ENCODE results near the gene MYF5. TPM values are rescaled to one million over a fixed set of nuclear protein-coding genes. Genes with fewer than 3 reads are reported as not detected.

The MYF5 gene
- total RNA-seq, 1 experiment from 2014 or later, result not detected

DNA sequence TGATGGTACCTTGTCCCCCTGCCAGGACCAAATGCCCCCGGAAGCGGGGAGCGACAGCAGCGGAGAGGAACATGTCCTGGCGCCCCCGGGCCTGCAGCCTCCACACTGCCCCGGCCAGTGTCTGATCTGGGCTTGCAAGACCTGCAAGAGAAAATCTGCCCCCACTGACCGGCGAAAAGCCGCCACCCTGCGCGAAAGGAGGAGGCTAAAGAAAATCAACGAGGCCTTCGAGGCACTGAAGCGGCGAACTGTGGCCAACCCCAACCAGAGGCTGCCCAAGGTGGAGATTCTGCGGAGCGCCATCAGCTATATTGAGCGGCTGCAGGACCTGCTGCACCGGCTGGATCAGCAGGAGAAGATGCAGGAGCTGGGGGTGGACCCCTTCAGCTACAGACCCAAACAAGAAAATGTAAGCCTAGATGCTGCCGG is 8.9 kb upstream of the MYF5 start (continued):
- TF ChIP-seq, protein P1, sequence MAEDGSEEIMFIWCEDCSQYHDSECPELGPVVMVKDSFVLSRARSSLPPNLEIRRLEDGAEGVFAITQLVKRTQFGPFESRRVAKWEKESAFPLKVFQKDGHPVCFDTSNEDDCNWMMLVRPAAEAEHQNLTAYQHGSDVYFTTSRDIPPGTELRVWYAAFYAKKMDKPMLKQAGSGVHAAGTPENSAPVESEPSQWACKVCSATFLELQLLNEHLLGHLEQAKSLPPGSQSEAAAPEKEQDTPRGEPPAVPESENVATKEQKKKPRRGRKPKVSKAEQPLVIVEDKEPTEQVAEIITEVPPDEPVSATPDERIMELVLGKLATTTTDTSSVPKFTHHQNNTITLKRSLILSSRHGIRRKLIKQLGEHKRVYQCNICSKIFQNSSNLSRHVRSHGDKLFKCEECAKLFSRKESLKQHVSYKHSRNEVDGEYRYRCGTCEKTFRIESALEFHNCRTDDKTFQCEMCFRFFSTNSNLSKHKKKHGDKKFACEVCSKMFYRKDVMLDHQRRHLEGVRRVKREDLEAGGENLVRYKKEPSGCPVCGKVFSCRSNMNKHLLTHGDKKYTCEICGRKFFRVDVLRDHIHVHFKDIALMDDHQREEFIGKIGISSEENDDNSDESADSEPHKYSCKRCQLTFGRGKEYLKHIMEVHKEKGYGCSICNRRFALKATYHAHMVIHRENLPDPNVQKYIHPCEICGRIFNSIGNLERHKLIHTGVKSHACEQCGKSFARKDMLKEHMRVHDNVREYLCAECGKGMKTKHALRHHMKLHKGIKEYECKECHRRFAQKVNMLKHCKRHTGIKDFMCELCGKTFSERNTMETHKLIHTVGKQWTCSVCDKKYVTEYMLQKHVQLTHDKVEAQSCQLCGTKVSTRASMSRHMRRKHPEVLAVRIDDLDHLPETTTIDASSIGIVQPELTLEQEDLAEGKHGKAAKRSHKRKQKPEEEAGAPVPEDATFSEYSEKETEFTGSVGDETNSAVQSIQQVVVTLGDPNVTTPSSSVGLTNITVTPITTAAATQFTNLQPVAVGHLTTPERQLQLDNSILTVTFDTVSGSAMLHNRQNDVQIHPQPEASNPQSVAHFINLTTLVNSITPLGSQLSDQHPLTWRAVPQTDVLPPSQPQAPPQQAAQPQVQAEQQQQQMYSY (CRISPR knock-in tag; IDR thresholded peaks at IDR 0.05), result no peak
- no peak for TF ChIP-seq NFE2L1 (CRISPR knock-in tag; IDR thresholded peaks at IDR 0.05)

DNA sequence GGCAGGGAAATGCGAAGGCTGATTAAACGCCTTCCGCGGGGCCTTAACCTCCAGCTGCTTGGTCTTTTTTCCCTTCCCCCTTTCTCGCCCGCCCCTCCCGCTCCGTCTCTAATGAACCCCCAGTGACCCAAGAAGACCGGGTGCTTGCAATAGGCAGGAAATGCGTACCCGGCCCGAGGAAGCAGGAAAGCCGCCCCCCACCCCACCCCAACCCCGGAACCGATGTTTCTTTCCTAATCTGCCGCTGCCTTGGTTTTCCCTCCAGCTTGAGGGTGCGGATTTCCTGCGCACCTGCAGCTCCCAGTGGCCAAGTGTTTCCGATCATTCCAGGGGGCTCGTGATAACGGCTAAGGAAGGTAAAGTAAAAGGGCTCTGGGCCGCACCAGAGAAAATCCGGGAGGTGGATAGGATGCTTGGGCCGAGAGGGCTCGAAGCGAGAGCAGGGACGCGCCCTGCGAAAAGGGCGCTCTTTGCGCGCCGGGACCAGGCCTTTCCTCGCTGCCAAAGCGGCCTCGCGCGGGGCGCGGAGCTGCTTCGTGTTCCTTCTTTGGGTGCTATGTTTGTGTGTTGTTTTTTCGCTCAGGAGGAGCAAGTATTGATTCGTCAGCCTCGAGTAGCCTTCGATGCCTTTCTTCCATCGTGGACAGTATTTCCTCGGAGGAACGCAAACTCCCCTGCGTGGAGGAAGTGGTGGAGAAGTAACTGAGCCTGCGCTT is 8.3 kb upstream of the MYF5 start:
- ATAC-seq (peak; percentile 70), DNase-seq (ENCODE audit: low spot score) (peak; percentile 68)
- peak overlapping the region; percentile 72 for H3K4me3 Mint-ChIP-seq
- ChIA-PET POLR2A (no interaction called here), CTCF (interaction anchor here (0.7 to 1.7 kb wide), 7 partner anchors 9 to 621 kb away, joined by 3 to 14 read pairs (median 4); no protein-coding TSS in a partner anchor)
- no peak overlapping the region for H3K27ac Mint-ChIP-seq
- H3K27me3 Mint-ChIP-seq (ENCODE audit: low read depth), result peaks cover 98% of the 10 kb centered on the region
- H3K36me3 Mint-ChIP-seq, result no peaks in the 10 kb centered on the region
- TF ChIP-seq, protein P2, sequence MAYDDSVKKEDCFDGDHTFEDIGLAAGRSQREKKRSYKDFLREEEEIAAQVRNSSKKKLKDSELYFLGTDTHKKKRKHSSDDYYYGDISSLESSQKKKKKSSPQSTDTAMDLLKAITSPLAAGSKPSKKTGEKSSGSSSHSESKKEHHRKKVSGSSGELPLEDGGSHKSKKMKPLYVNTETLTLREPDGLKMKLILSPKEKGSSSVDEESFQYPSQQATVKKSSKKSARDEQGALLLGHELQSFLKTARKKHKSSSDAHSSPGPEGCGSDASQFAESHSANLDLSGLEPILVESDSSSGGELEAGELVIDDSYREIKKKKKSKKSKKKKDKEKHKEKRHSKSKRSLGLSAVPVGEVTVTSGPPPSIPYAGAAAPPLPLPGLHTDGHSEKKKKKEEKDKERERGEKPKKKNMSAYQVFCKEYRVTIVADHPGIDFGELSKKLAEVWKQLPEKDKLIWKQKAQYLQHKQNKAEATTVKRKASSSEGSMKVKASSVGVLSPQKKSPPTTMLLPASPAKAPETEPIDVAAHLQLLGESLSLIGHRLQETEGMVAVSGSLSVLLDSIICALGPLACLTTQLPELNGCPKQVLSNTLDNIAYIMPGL (CRISPR knock-in tag; IDR thresholded peaks at IDR 0.05), result peak; percentile 40; the same call in 1 of the 2 replicates
- TF ChIP-seq ETV6 (CRISPR knock-in tag; IDR thresholded peaks at IDR 0.05), result peak; percentile 96
- no peak for TF ChIP-seq GTF2I (CRISPR knock-in tag; conservative IDR thresholded peaks at IDR 0.05)
- peaks cover 56% of the 10 kb centered on the region for H3K4me1 Mint-ChIP-seq
- H3K9me3 Mint-ChIP-seq, result no peaks in the 10 kb centered on the region

DNA sequence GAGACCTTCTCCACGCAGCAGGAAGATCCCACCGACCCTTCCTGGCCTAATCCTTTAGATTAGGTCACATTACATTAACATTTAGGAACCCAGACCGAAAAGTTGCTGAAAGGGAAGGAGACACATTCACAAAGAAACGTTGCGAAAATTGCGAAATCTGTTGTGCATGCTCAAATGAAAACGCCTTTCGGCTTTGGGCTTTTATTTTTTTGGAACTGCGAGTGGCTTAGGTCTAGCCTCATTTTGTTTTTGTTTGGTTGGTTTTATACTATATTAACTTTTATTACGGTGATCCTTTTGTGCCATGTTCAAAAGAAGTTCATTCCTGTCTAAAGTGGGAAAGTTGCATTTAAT is 7.8 kb upstream of the MYF5 start:
- no peaks in the 10 kb centered on the region for H3K36me3 Mint-ChIP-seq
- peak overlapping the region; percentile 72 for H3K4me3 Mint-ChIP-seq
- ChIA-PET CTCF (interaction anchor here (0.7 to 1.2 kb wide), 2 partner anchors 226 to 620 kb away, joined by 4 read pairs; no protein-coding TSS in a partner anchor), POLR2A (no interaction called here)
- no peaks in the 10 kb centered on the region for H3K9me3 Mint-ChIP-seq
- ATAC-seq (no peak), DNase-seq (ENCODE audit: low spot score) (no peak)
- H3K27me3 Mint-ChIP-seq (ENCODE audit: low read depth), result peaks cover 98% of the 10 kb centered on the region
- peaks cover 56% of the 10 kb centered on the region for H3K4me1 Mint-ChIP-seq
- no peak overlapping the region for H3K27ac Mint-ChIP-seq
- TF ChIP-seq, protein P3, sequence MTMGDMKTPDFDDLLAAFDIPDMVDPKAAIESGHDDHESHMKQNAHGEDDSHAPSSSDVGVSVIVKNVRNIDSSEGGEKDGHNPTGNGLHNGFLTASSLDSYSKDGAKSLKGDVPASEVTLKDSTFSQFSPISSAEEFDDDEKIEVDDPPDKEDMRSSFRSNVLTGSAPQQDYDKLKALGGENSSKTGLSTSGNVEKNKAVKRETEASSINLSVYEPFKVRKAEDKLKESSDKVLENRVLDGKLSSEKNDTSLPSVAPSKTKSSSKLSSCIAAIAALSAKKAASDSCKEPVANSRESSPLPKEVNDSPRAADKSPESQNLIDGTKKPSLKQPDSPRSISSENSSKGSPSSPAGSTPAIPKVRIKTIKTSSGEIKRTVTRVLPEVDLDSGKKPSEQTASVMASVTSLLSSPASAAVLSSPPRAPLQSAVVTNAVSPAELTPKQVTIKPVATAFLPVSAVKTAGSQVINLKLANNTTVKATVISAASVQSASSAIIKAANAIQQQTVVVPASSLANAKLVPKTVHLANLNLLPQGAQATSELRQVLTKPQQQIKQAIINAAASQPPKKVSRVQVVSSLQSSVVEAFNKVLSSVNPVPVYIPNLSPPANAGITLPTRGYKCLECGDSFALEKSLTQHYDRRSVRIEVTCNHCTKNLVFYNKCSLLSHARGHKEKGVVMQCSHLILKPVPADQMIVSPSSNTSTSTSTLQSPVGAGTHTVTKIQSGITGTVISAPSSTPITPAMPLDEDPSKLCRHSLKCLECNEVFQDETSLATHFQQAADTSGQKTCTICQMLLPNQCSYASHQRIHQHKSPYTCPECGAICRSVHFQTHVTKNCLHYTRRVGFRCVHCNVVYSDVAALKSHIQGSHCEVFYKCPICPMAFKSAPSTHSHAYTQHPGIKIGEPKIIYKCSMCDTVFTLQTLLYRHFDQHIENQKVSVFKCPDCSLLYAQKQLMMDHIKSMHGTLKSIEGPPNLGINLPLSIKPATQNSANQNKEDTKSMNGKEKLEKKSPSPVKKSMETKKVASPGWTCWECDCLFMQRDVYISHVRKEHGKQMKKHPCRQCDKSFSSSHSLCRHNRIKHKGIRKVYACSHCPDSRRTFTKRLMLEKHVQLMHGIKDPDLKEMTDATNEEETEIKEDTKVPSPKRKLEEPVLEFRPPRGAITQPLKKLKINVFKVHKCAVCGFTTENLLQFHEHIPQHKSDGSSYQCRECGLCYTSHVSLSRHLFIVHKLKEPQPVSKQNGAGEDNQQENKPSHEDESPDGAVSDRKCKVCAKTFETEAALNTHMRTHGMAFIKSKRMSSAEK (CRISPR knock-in tag; IDR thresholded peaks at IDR 0.05; ENCODE audit: borderline replicate concordance), result no peak
- TF ChIP-seq, protein P4, sequence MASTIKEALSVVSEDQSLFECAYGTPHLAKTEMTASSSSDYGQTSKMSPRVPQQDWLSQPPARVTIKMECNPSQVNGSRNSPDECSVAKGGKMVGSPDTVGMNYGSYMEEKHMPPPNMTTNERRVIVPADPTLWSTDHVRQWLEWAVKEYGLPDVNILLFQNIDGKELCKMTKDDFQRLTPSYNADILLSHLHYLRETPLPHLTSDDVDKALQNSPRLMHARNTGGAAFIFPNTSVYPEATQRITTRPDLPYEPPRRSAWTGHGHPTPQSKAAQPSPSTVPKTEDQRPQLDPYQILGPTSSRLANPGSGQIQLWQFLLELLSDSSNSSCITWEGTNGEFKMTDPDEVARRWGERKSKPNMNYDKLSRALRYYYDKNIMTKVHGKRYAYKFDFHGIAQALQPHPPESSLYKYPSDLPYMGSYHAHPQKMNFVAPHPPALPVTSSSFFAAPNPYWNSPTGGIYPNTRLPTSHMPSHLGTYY (CRISPR knock-in tag; IDR thresholded peaks at IDR 0.05), result no peak
- no peak for TF ChIP-seq ATF1 (CRISPR knock-in tag; IDR thresholded peaks at IDR 0.05)
- TF ChIP-seq, protein P5, sequence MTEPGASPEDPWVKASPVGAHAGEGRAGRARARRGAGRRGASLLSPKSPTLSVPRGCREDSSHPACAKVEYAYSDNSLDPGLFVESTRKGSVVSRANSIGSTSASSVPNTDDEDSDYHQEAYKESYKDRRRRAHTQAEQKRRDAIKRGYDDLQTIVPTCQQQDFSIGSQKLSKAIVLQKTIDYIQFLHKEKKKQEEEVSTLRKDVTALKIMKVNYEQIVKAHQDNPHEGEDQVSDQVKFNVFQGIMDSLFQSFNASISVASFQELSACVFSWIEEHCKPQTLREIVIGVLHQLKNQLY (CRISPR knock-in tag; IDR thresholded peaks at IDR 0.05), result no peak
- TF ChIP-seq, protein P6, sequence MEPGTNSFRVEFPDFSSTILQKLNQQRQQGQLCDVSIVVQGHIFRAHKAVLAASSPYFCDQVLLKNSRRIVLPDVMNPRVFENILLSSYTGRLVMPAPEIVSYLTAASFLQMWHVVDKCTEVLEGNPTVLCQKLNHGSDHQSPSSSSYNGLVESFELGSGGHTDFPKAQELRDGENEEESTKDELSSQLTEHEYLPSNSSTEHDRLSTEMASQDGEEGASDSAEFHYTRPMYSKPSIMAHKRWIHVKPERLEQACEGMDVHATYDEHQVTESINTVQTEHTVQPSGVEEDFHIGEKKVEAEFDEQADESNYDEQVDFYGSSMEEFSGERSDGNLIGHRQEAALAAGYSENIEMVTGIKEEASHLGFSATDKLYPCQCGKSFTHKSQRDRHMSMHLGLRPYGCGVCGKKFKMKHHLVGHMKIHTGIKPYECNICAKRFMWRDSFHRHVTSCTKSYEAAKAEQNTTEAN (CRISPR knock-in tag; IDR thresholded peaks at IDR 0.05), result no peak
- TF ChIP-seq ZNF138 (CRISPR knock-in tag; conservative IDR thresholded peaks at IDR 0.05), result no peak
- no peak for TF ChIP-seq ZNF416 (CRISPR knock-in tag; IDR thresholded peaks at IDR 0.05)
- no peak for TF ChIP-seq ZNF396 (CRISPR knock-in tag; IDR thresholded peaks at IDR 0.05; ENCODE audit: borderline replicate concordance)
- no peak for TF ChIP-seq TP53 (CRISPR knock-in tag; IDR thresholded peaks at IDR 0.05)
- TF ChIP-seq GABPB1 (CRISPR knock-in tag; IDR thresholded peaks at IDR 0.05), result no peak
- TF ChIP-seq, protein P7, sequence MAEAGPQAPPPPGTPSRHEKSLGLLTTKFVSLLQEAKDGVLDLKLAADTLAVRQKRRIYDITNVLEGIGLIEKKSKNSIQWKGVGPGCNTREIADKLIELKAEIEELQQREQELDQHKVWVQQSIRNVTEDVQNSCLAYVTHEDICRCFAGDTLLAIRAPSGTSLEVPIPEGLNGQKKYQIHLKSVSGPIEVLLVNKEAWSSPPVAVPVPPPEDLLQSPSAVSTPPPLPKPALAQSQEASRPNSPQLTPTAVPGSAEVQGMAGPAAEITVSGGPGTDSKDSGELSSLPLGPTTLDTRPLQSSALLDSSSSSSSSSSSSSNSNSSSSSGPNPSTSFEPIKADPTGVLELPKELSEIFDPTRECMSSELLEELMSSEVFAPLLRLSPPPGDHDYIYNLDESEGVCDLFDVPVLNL (CRISPR knock-in tag; IDR thresholded peaks at IDR 0.05; ENCODE audit: borderline replicate concordance, low read depth), result no peak
- TF ChIP-seq RELA (CRISPR knock-in tag; IDR thresholded peaks at IDR 0.05; ENCODE audit: borderline replicate concordance), result no peak
- TF ChIP-seq JUN (CRISPR knock-in tag; IDR thresholded peaks at IDR 0.05), result no peak
